ENCODE results near the gene ZCWPW1. TPM values are rescaled to one million over a fixed set of nuclear protein-coding genes. Genes with fewer than 3 reads are reported as not detected.
"Not testable (repeated sequence)": the region's sequence is repeated elsewhere in the genome, so short reads cannot be mapped to it uniquely, and the experiment has no call there.

ZCWPW1 gene
- total and polyA plus RNA-seq, 2 of the 8 experiments (the other 6 are each of a cell fraction or from before 2014, with no cell fraction given) = 0.51 to 1.4 TPM

DNA sequence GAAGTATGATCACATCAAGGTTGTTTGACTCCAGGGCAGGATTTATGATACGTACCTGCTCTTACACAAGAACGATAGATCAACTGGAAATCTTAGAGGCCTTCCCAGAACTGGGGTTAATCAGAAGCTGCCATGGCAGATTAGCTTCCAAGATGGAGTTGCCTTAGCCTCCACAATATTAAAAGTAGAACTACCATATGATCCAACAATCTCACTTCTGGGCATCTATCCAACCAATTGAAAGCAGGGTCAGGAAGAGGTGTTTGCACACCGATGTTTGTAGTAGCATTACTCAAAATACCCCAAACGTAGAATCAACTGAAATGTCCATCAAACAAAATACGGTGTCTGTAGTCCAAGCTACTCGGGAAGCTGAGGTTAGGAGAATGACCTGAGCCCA is 64.0 kb downstream of the ZCWPW1 start (continued):
- TF ChIP-seq CREB1 (IDR thresholded peaks at IDR 0.05) = no peak

DNA sequence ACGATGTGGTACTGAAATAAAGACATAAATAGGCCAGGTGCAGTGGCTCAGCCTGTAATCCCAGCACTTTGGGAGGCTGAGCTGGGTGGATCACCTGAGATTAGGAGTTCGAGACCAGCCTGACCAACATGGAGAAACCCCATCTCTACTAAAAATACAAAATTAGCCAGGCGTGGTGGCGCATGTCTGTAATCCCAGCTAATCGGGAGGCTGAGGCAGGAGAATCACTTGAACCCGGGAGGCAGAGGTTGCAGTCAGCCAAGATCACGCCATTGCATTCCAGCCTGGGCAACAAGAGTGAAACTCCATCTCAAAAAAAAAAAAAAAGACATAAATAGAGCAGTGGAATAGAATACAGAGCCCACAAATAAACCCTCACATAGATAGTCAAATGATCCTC is 64.7 kb downstream of the ZCWPW1 start:
- CTCF ChIA-PET (ENCODE audit: partially characterized antibody) = interaction anchor here (1.1 to 1.3 kb wide), 2 partner anchors 19 to 43 kb away, joined by 3 read pairs; no protein-coding TSS in a partner anchor
- not testable (repeated sequence) for H3K18ac ChIP-seq (ENCODE audit: extremely low read depth, low read length)

More for the DNA sequence above, 64.7 kb downstream of the ZCWPW1 start:
- H4K5ac ChIP-seq (ENCODE audit: insufficient read length, low read depth, low read length); H4K20me1 ChIP-seq (replicated peaks in 1 of 2; ENCODE audit: control insufficient read depth in 1 of 2, insufficient read depth in 2 of 2, low read length in 2 of 2); H2AK5ac ChIP-seq (ENCODE audit: low read depth, low read length); H3K4me1 ChIP-seq (replicated peaks in 1 of 4; ENCODE audit: control insufficient read depth in 3 of 4, insufficient read depth in 4 of 4, low read length in 3 of 4); FAIRE-seq; H3K4ac ChIP-seq (replicated peaks; ENCODE audit: insufficient read length, low read depth, low read length); H3K79me1 ChIP-seq (ENCODE audit: low read depth, low read length); H2BK5ac ChIP-seq (ENCODE audit: low read depth, low read length); H2AFZ ChIP-seq (ENCODE audit: low read length); H2BK15ac ChIP-seq (ENCODE audit: low read length); H4K91ac ChIP-seq (replicated peaks; ENCODE audit: insufficient read length, low read length); H2BK12ac ChIP-seq (ENCODE audit: low read depth, low read length); H3K27ac ChIP-seq (ENCODE audit: low read depth, low read length); H3K4me3 ChIP-seq (ENCODE audit: extremely low read depth in 1 of 4, insufficient read depth in 2 of 4, low read depth in 3 of 4, low read length in 4 of 4); H3K9ac ChIP-seq (replicated peaks in 1 of 4; ENCODE audit: extremely low read depth in 1 of 4, low read depth in 3 of 4, low read length in 3 of 4); H3K23ac ChIP-seq (ENCODE audit: insufficient read length); H4K8ac ChIP-seq (ENCODE audit: extremely low read depth, insufficient read depth, low read length); DNase-seq (ENCODE audit: low read depth in 1 of 2, low spot score in 2 of 2); H2BK120ac ChIP-seq (replicated peaks; ENCODE audit: low read depth, low read length); H3K4me2 ChIP-seq (ENCODE audit: insufficient read depth in 1 of 2, low read depth in 2 of 2, low read length in 2 of 2); H3K14ac ChIP-seq (ENCODE audit: insufficient read length); H3K27me3 ChIP-seq (replicated peaks in 1 of 4; ENCODE audit: control insufficient read depth in 3 of 4, extremely low read depth in 1 of 4, insufficient read depth in 3 of 4, low read length in 3 of 4); H2BK20ac ChIP-seq (ENCODE audit: low read length); H3K79me2 ChIP-seq (ENCODE audit: control insufficient read depth in 1 of 2, insufficient read depth in 2 of 2, low read length in 2 of 2); H3K9me3 ChIP-seq (ENCODE audit: insufficient read depth in 2 of 2, low read depth in 1 of 2, low read length in 1 of 2); H3K56ac ChIP-seq (replicated peaks; ENCODE audit: insufficient read length, low read depth, low read length); H3K23me2 ChIP-seq (ENCODE audit: low read depth, low read length): not testable (repeated sequence)
- POLR2A ChIA-PET (ENCODE audit: partially characterized antibody) = interaction anchor here (0.6 to 2.5 kb wide), 4 partner anchors 9 to 336 kb away, joined by 3 to 12 read pairs (median 6); no protein-coding TSS in a partner anchor
- 94% methylated on average over 7 of the region's 7 CpGs; no CpG with 5 or more reads in 1 of the 2 experiments for WGBS, 2 experiments (ENCODE audit: extremely low coverage in 1 of 2, insufficient coverage in 1 of 2, insufficient read length in 1 of 2, insufficient replicate concordance in 2 of 2, low coverage in 1 of 2, low lambda C conversion rate in 2 of 2, missing lambda C conversion rate in 1 of 2)
- peaks cover 16 to 64% (median 35%) of the 10 kb centered on the region in 4 experiments for H3K36me3 ChIP-seq (ENCODE audit: control insufficient read depth in 2 of 4, insufficient read depth in 4 of 4, low read length in 3 of 4)
